Trophoblast cell (in vitro differentiated cells and primary cell): ENCODE results near the gene FRMD6.

Experiments
- DNase-seq, 2 donors: peaks; one replicate each; pipeline ENCODE4 v3.0.0-alpha.2; 2016
- H2AFZ ChIP-seq: 2 replicates; pipeline ENCODE4 v1.6.1; 2013; ENCODE audit warnings: low read length, moderate library complexity, mild to moderate bottlenecking; ENCODE audit not compliant: insufficient read depth, poor library complexity
- H2AK5ac ChIP-seq: 2 replicates; pipeline ENCODE4 v1.6.1; 2013; ENCODE audit warnings: mild to moderate bottlenecking, low read length
- H2BK120ac ChIP-seq: 2 replicates; pipeline ENCODE4 v1.6.1; 2013; ENCODE audit warnings: low read length, mild to moderate bottlenecking, moderate library complexity; ENCODE audit not compliant: insufficient read depth, poor library complexity
- H2BK12ac ChIP-seq: 2 replicates; pipeline ENCODE4 v1.6.1; 2013; ENCODE audit warnings: mild to moderate bottlenecking, low read length, moderate library complexity
- H2BK5ac ChIP-seq: 2 replicates; pipeline ENCODE4 v1.6.1; 2013; ENCODE audit warnings: low read length, low read depth, moderate library complexity, mild to moderate bottlenecking; ENCODE audit not compliant: poor library complexity
- H3K14ac ChIP-seq: 2 replicates; pipeline ENCODE4 v1.6.1; 2013; ENCODE audit warnings: mild to moderate bottlenecking, low read length
- H3K18ac ChIP-seq: 2 replicates; pipeline ENCODE4 v1.6.1; 2013; ENCODE audit warnings: mild to moderate bottlenecking, low read length
- H3K23ac ChIP-seq: 2 replicates; pipeline ENCODE4 v1.6.1; 2013; ENCODE audit warnings: low read length
- H3K27ac ChIP-seq: 2 replicates; pipeline ENCODE4 v1.5.1; 2013; ENCODE audit warnings: low read depth, mild to moderate bottlenecking, inconsistent platforms, low read length, moderate library complexity
- H3K27me3 ChIP-seq: 2 replicates; pipeline ENCODE4 v1.6.1; 2013; ENCODE audit warnings: inconsistent platforms, mild to moderate bottlenecking, low read length, moderate library complexity; ENCODE audit not compliant: insufficient read depth
- H3K36me3 ChIP-seq, 2 experiments: 1 replicate in 1 of 2; 2 replicates in 1 of 2; pipeline ENCODE4 v1.6.1; 2013; ENCODE audit warnings: low read length in 2 of 2, mild to moderate bottlenecking in 2 of 2, moderate library complexity in 1 of 2; ENCODE audit not compliant: insufficient read depth in 2 of 2, control insufficient read depth in 1 of 2
- H3K4ac ChIP-seq: 2 replicates; pipeline ENCODE4 v1.6.1; 2013; ENCODE audit warnings: low read depth, mild to moderate bottlenecking, low read length, moderate library complexity
- H3K4me1 ChIP-seq, 2 experiments: 1 replicate in 1 of 2; 2 replicates in 1 of 2; pipeline ENCODE4 v1.6.1; 2013; ENCODE audit warnings: low read length in 2 of 2, mild to moderate bottlenecking in 2 of 2, moderate library complexity in 1 of 2; ENCODE audit not compliant: insufficient read depth in 2 of 2, control insufficient read depth in 1 of 2
- H3K4me2 ChIP-seq: 2 replicates; pipeline ENCODE4 v1.6.1; 2013; ENCODE audit warnings: inconsistent platforms, mild to moderate bottlenecking, low read length, moderate library complexity
- H3K4me3 ChIP-seq: 2 replicates; pipeline ENCODE4 v1.5.1; 2013; ENCODE audit warnings: mild to moderate bottlenecking, low read depth, low read length, inconsistent platforms
- H3K79me1 ChIP-seq: one replicate; pipeline ENCODE4 v1.6.1; 2013; ENCODE audit warnings: low read length
- H3K79me2 ChIP-seq: 2 replicates; pipeline ENCODE4 v1.6.1; 2013; ENCODE audit warnings: low read length, mild to moderate bottlenecking; ENCODE audit not compliant: control insufficient read depth, insufficient read depth, poor library complexity
- H3K9ac ChIP-seq: 2 replicates; pipeline ENCODE4 v1.6.1; 2013; ENCODE audit warnings: mild to moderate bottlenecking, low read length
- H3K9me3 ChIP-seq: 2 replicates; pipeline ENCODE4 v1.6.1; 2013; ENCODE audit warnings: low read depth, mild to moderate bottlenecking, control low read depth, inconsistent platforms, low read length; ENCODE audit not compliant: insufficient read depth
- H4K12ac ChIP-seq: 2 replicates; pipeline ENCODE4 v1.6.1; 2013; ENCODE audit warnings: low read depth, mild to moderate bottlenecking, low read length, moderate library complexity
- H4K8ac ChIP-seq: 2 replicates; pipeline ENCODE4 v1.6.1; 2013; ENCODE audit warnings: low read depth, mild to moderate bottlenecking, low read length, moderate library complexity
- H4K91ac ChIP-seq: one replicate; pipeline ENCODE4 v1.6.1; 2013; ENCODE audit warnings: low read depth, mild to moderate bottlenecking, low read length, moderate library complexity
- WGBS: extraction: QIAGEN DNeasy Blood & Tissue Kit; methylation state at CpG from one replicate; pipeline ENCODE4 v1.1.7; 2013; ENCODE audit warnings: missing lambda C conversion rate; ENCODE audit not compliant: insufficient read length, insufficient coverage; ENCODE audit errors: extremely low coverage; 5-methylcytosine and 5-hydroxymethylcytosine counted together

Gene FRMD6

DNA sequence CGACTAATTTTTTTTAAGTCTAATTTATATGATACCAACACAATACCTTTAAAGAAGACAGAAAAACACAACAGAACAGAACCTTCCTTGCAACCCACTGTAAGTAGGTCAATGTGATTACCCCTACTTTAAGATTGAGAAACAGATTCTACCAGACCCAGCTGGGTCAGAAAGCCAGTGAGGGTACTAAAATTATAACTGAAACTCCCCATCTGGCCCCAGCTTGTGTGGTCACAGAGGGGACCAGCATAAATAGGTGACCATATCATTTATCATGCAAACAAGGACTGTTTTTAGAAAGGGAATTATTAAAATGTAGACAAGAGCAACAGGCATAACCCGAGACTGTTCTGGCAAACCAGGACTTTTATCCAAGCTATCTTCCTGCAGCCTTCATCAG lies 30.1 kb upstream of the FRMD6 start:
- Histone ChIP-seq H3K4me1 (peaks cover 2% of the 10 kb centered on the region in 2 experiments), H3K23ac (no peak overlapping the region), H3K4me3 (no peak overlapping the region), H3K79me1 (peaks cover 4% of the 10 kb centered on the region), H2AK5ac (no peak overlapping the region), H2BK5ac (no peak overlapping the region), H3K27me3 (no peaks in the 10 kb centered on the region), H2AFZ (no peak overlapping the region), H2BK12ac (peak overlapping the region; percentile 63), H3K4me2 (no peak overlapping the region), H3K9ac (no peak overlapping the region), H3K27ac (no peak overlapping the region), H3K14ac (no peak overlapping the region), H3K9me3 (no peaks in the 10 kb centered on the region), H4K12ac (no peak overlapping the region), H3K36me3 (no peaks in the 10 kb centered on the region), H3K4ac (no peak overlapping the region), H3K18ac (no peak overlapping the region), H3K79me2 (no peaks in the 10 kb centered on the region), H2BK120ac (no peak overlapping the region), H4K91ac (no peak overlapping the region), H4K8ac (no peak overlapping the region)
- WGBS: no CpG with 5 or more reads among the region's 2 CpGs
- DNase-seq: no peak

DNA sequence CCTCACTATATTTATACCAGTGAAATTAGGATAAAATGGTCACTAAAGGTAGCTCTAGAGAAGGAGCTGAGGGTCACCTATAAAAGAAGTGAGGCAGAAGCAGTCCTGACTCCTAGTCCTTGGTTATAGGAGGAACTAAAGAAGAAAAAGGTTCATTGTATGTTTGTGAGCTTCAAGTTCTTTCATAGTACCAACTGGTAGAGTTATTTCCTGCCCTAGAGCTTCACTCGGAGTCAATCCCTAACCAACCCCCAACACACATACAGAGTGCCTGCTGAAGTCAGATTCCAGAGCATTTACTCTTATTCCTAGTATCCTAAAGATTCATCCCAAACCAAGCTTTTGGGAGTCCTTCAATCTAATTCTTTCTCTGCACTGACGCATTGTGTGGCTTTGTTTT lies 29.3 kb upstream of the FRMD6 start:
- Histone ChIP-seq H3K18ac (no peak overlapping the region), H2BK5ac (no peak overlapping the region), H3K9me3 (no peaks in the 10 kb centered on the region), H3K14ac (no peak overlapping the region), H3K4me3 (no peak overlapping the region), H3K27me3 (no peaks in the 10 kb centered on the region), H2BK12ac (peak overlapping the region; percentile 79), H4K91ac (no peak overlapping the region), H3K23ac (no peak overlapping the region), H3K36me3 (no peaks in the 10 kb centered on the region), H3K27ac (no peak overlapping the region), H3K9ac (no peak overlapping the region), H2AK5ac (peak overlapping the region; percentile 84), H3K4me2 (no peak overlapping the region), H4K8ac (no peak overlapping the region), H3K79me1 (peaks cover 6% of the 10 kb centered on the region), H2AFZ (no peak overlapping the region), H4K12ac (no peak overlapping the region), H3K79me2 (no peaks in the 10 kb centered on the region), H2BK120ac (peak overlapping the region; percentile 49), H3K4me1 (peaks cover 3 to 4% of the 10 kb centered on the region in 2 experiments), H3K4ac (no peak overlapping the region)
- DNase-seq: no peak
- no CpG with 5 or more reads among the region's 2 CpGs for WGBS

DNA sequence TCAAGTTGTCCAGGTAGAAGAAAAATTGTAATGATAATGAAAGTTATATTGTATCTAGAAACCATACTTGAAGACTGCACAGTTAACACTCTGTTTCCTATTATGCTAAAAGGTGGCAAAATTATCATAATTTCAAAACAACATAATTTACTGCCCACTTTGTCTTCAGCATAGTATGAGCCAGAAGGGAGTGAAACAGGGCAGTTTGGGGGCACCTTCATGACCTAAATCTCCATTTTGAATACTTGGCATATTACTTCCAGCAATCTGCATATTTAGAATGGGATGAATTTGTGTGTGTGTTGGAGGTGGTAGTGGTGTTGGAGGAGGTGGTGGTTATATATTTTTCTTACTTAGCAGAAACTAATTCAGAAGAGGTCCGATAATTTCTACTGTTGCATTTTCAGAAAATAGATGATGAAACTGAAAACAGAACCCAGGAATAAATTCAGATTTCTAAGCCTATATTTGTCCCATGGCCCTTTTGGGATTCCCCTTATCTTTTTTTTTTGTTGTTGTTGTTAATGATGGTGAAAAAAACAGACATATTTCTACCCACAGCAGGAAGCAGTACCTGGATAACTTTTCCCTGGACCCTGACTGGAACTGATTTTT lies 26.6 kb upstream of the FRMD6 start:
- no peak overlapping the region for H3K14ac ChIP-seq

DNA sequence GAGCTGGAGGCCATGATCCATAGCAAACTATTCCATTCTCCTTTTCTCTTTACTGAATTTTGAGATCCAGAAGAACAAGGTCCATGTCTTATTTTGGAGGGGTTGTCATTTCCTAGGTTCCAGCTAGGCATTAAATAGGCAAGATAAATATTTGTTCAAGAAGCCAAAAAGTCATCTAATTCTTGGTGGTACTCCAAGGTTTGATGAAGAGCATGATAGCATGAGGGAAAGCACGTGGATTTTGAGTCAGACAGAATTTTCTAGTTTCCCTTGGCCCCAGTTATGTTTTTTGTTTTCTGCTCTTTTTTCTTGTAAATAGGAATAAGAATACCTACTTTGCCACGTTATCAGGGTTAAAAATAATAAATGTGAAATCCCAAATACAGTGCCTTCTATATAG lies 25.5 kb upstream of the FRMD6 start:
- no CpG with 5 or more reads among the region's 2 CpGs for WGBS
- Histone ChIP-seq H4K8ac (no peak overlapping the region), H3K23ac (no peak overlapping the region), H3K9me3 (no peaks in the 10 kb centered on the region), H3K9ac (no peak overlapping the region), H3K14ac (no peak overlapping the region), H3K79me2 (no peaks in the 10 kb centered on the region), H2BK120ac (no peak overlapping the region), H2AK5ac (no peak overlapping the region), H3K4me1 (peaks cover 10 to 15% of the 10 kb centered on the region in 2 experiments), H3K4me2 (no peak overlapping the region), H3K36me3 (no peaks in the 10 kb centered on the region), H2BK5ac (no peak overlapping the region), H2BK12ac (no peak overlapping the region), H3K4me3 (no peak overlapping the region), H3K4ac (no peak overlapping the region), H3K27me3 (no peaks in the 10 kb centered on the region), H2AFZ (no peak overlapping the region), H3K18ac (no peak overlapping the region), H4K91ac (no peak overlapping the region), H3K79me1 (peaks cover 5% of the 10 kb centered on the region), H4K12ac (no peak overlapping the region), H3K27ac (no peak overlapping the region)
- no peak for DNase-seq

More for the DNA sequence above, 26.6 kb upstream of the FRMD6 start:
- no peak overlapping the region for H2BK120ac ChIP-seq
- H3K4me3 ChIP-seq: no peak overlapping the region
- no peak overlapping the region for H3K27ac ChIP-seq
- no peaks in the 10 kb centered on the region for H3K9me3 ChIP-seq
- H4K8ac ChIP-seq: no peak overlapping the region
- no CpG with 5 or more reads among the region's 1 CpG for WGBS
- H2BK12ac ChIP-seq: no peak overlapping the region
- H3K79me1 ChIP-seq: peaks cover 5% of the 10 kb centered on the region
- no peak overlapping the region for H2BK5ac ChIP-seq
- no peaks in the 10 kb centered on the region for H3K27me3 ChIP-seq
- H2AK5ac ChIP-seq: no peak overlapping the region
- no peak overlapping the region for H4K91ac ChIP-seq
- no peak overlapping the region for H3K18ac ChIP-seq
- H3K4me1 ChIP-seq: peaks cover 10 to 11% of the 10 kb centered on the region in 2 experiments
- H2AFZ ChIP-seq: no peak overlapping the region
- no peak overlapping the region for H3K23ac ChIP-seq
- H3K4me2 ChIP-seq: no peak overlapping the region
- H3K36me3 ChIP-seq: no peaks in the 10 kb centered on the region
- H3K79me2 ChIP-seq: no peaks in the 10 kb centered on the region
- H4K12ac ChIP-seq: no peak overlapping the region
- no peak for DNase-seq
- no peak overlapping the region for H3K9ac ChIP-seq
- H3K4ac ChIP-seq: no peak overlapping the region
